Stimulated activated CD4-positive, alpha-beta T cell treated with anti-CD3 and anti-CD28 coated beads, Interleukin-4, amount 100 ng/mL, for 24 hours (primary cell): Measurements from ENCODE around the gene NSFL1C.
A peak's percentile ranks its signal among the peaks of the same experiment; 100 is the strongest.
"Not testable (repeated sequence)": the region's sequence is repeated elsewhere in the genome, so short reads cannot be mapped to it uniquely, and the experiment has no call there.

Experiments
- DNase-seq: peaks from one replicate; pipeline ENCODE4 v3.0.0-alpha.2; 2020

NSFL1C gene

GRCh38 chr20:1422753-1423152 lies 43.9 kb downstream of the NSFL1C start:
- DNase-seq, result no peak

- DNase-seq, result no peak
Observed at GRCh38 chr20:1420066-1420465, 46.6 kb downstream of the NSFL1C start.

DNA sequence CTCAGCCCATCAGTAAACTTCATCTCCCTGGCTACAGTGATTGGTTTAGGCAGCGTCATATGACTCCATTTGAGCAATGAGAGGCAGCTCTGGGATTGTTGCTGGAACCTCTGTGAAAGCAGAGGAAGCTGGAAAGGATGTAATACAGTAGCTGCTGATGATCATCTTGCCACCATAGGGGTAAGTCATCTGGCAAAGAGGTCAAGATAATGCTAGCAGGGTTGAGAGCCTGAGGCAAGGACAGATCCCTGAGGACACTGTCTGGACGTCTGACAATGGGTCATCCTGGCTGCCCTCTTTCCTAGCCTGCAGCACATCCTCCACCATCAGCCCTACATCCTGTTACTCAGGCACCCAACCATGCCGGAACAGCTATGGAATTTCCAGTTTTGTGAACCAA lies 48.3 kb downstream of the NSFL1C start:
- DNase-seq, result no peak

DNA sequence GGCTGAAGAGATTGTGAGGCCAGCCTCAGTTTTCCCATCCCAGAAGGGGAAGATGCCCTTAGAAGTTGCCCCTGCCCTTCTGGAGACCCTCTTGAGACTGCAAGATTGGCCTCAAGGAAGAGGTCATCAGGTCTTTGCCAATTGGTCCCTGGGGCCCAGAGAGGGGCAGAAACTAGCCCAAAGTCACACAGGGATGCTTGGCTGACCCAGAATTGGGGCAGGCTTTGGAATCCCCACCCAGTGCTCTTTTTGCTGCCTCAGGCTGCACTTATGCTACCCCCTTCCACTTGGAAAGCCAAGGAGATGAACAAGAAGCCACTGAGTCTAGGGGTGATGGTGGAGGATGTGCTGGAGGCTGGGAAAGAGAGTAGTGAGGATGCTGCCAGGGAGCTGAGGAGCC lies 48.9 kb downstream of the NSFL1C start:
- DNase-seq, result no peak

DNA sequence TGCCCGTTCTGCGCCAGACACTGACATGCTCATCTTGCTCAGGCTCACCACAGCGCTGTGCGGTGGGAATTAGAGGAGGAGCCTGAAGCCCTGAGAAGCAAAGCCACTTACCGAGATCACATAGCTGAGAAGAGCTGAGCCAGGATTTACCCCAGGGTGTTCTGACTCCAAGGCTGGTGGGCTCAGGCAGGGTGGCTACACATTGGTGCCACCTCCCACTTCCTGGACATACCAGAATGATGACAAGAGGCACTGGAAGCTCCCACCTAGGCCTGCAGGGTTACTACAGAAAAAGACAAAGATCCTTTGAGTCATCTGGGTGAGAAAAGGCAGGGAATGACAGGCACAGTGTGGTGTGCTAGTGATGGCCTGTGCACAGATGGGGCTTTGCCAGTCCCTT lies 49.4 kb downstream of the NSFL1C start:
- DNase-seq, result no peak

DNA sequence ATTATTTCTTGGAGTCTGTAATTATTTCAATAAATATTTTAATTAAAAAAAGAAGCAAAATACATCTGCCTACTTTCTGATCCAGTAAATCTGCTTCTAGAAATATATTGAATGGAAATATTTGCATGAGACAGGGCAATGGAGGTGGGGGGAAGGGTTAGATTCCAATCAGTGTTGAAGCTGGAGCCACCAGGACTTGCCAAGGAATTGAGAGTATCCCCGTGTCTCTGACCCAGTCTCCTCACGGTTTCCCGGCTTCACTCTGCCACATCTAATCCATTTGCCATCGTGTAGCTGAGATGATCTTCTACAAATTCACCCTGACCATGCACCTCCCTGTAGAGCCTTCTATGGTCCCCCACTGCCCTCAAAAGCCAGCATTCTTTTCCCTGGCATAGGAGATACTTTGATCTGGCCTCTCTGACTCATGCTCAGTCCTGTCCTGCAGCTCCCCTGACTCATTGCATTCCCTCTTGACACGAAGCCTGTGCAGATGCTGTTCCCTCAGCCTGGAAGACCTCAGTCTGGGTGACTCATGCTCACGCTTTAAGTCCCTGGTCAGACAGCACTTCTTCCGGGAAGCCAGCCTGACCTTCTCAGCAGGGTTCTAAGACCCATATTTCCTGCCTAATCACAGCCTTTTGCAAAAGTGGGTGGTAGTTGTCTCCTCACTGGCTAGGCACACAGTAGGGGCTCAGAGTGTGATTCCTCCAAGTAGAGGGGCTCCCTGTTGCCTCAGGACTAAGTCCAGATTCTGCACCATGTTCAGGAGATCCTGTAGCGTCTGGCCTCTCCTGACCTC lies 50.8 kb downstream of the NSFL1C start:
- no peak for DNase-seq

- no peak for DNase-seq
Observed at GRCh38 chr20:1414982-1415381, 51.7 kb downstream of the NSFL1C start.

DNA sequence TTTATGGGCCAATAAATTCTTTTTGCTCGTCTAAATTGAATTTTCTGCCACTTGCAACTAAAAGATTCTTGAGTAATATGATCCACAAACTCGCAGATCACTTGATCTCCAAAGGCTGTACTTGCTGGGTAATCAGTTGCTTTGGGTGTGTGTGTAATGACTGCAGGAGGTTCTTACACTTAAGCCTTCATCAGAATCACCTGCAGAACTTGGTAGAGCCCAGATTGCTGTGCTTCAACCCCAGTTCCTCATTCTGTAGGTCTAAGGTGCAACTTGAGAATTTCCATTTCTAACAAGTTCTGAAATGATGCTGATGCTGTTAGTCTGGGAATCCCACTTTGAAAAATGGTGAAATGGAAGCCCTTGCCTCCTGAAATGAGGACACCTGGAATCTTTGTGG lies 60.8 kb downstream of the NSFL1C start:
- no peak for DNase-seq

GRCh38 chr20:1403624-1404023 lies 63.0 kb downstream of the NSFL1C start:
- no peak for DNase-seq

- DNase-seq, result no peak
Observed at GRCh38 chr20:1402149-1402548, 64.5 kb downstream of the NSFL1C start.

- no peak for DNase-seq
Observed at GRCh38 chr20:1401451-1401907, 65.2 kb downstream of the NSFL1C start.

- not testable (repeated sequence) for DNase-seq
Observed at GRCh38 chr20:1399678-1400366, 66.8 kb downstream of the NSFL1C start.

- DNase-seq, result not testable (repeated sequence)
Observed at GRCh38 chr20:1398185-1398584, 68.5 kb downstream of the NSFL1C start.

DNA sequence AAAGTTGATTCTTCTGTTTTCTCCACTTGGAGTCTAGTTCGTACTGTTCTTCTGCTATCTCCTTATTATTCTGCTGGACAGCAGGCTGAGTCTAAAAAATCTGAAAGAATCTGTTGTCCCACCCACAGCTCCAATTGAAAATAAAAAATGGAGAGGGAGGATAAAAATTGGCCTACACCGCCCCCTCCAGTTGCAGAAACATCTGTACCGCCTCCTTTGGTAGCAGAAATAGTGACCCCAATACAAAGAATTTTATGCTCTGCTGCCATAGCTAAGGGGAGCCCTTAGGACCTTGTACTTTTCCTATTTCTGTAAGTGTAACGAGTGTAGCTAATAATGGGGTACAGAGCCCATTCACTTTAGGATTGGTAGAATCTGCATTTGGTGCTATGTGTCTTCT lies 68.9 kb downstream of the NSFL1C start:
- no peak for DNase-seq

- DNase-seq, result no peak
Observed at GRCh38 chr20:1396702-1397101, 69.9 kb downstream of the NSFL1C start.

DNA sequence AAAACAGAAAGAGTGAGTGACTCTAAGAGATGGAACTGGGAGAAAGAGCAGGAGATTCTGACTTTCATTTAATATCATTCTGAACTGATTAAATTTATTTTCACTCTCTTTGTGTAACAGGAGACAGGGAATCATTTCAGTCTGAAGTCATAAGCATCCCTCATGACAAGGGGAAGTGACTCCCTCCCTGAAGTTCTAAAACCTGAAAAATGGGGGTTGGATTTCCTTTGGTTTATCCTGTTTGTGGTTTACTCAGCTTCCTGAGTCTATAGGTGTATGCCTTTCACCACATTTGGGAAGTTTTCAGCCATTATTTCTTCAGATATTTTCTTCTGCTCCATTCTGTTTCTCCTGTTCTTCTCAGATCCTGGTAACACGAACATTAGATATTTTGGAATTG lies 70.4 kb downstream of the NSFL1C start:
- DNase-seq, result no peak

- no peak for DNase-seq
Observed at GRCh38 chr20:1394686-1395085, 72.0 kb downstream of the NSFL1C start.

DNA sequence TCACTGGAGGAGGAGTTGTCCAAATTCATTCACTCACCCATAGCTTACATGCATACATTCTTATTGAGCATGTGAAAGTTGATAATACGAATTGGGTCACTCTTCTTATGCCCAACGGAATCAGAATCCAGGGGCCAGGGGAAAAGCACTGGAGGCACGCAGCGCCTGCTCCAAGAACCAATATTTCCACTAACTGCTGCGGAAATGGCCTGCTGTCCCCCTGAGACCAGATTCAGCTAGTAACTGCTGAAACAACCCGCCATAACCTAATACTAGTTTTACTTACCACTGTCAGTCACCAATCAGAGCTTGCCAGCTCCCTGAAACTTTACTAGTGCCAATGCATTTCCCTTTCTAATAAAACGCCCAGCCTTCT lies 73.2 kb downstream of the NSFL1C start:
- no peak for DNase-seq

- peak; percentile 89 for DNase-seq
Observed at GRCh38 chr20:1392693-1393506, 73.7 kb downstream of the NSFL1C start, which contains the start of gene FKBP1A. TSS of gene FKBP1A (minus strand) at chr20:1393054. CDS start at chr20:1392998, 56 bp downstream.

DNA sequence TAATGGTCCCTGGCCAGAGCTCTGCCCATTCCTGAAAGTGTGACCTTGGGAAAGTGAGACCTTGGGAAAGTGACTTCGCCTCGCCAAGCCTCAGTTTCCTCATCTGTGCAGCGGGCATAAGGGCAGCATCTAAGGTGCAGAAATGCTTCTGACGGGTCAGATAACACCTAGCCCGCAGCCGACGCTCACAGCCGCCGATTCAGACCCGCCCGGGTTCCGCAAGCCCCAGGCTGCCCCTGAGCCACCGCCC lies 74.3 kb downstream of the NSFL1C start:
- no peak for DNase-seq
